Uterus (tissue), 2 donors: ENCODE results near the gene TRMT6.

Experiments used
- CTCF ChIP-seq, 4 experiments: fragments of 200-600 bp in 2 of 4; fragments of 450-650 bp in 2 of 4; sonication (generic) in 2 of 4; IDR thresholded peaks; one replicate each; pipeline ENCODE4 v1.5.1; 2016 to 2019; ENCODE audit warnings: antibody characterized with exemption in 4 of 4, mild to moderate bottlenecking in 2 of 4, moderate library complexity in 1 of 4
- POLR2A ChIP-seq, 2 donors: fragments of 450-650 bp; IDR thresholded peaks; one replicate each; pipeline ENCODE4 v1.6.1; 2016; ENCODE audit warnings: antibody characterized with exemption in 2 of 2, mild to moderate bottlenecking in 1 of 2, moderate library complexity in 1 of 2

GRCh38 chr20:5913166-5913565 is 37.2 kb downstream of the TRMT6 start:
- TF ChIP-seq POLR2A (IDR thresholded peaks at IDR 0.05) (no peak), CTCF (IDR thresholded peaks at IDR 0.05) (no peak)
